GM23338 (cell line): ENCODE results near the gene KCNMA1. TPM values are rescaled to one million over a fixed set of nuclear protein-coding genes. Genes with fewer than 3 reads are reported as not detected.

Experiments used
- ATAC-seq: fragments of 200-7000 bp; cut with Tn5 transposase; 3 replicates; pipeline ENCODE4 v1.9.1; 2020
- DNase-seq: peaks from one replicate; pipeline ENCODE4 v3.0.0-alpha.2; 2015; ENCODE audit warnings: low spot score
- H2AFZ ChIP-seq: fragments of 200-600 bp; sonication (generic); 2 replicates; pipeline ENCODE4 v1.8.0; 2016; ENCODE audit warnings: antibody characterized with exemption, mild to moderate bottlenecking, moderate library complexity
- H3F3A ChIP-seq: fragments of 200-600 bp; sonication (generic); replicated peaks from 2 replicates; pipeline ENCODE4 v1.8.0; 2017; ENCODE audit warnings: antibody characterized with exemption, mixed run types, low read depth
- H3K27ac ChIP-seq: fragments of 200-600 bp; sonication (generic); 2 replicates; pipeline ENCODE4 v1.6.1; 2016; ENCODE audit warnings: low read depth
- H3K27me3 ChIP-seq: fragments of 200-600 bp; sonication (generic); 2 replicates; pipeline ENCODE4 v1.8.0; 2016; ENCODE audit warnings: mild to moderate bottlenecking, mixed run types, moderate library complexity; ENCODE audit not compliant: insufficient read depth
- H3K36me3 ChIP-seq: fragments of 200-600 bp; sonication (generic); 2 replicates; pipeline ENCODE4 v1.8.0; 2016; ENCODE audit warnings: mild to moderate bottlenecking; ENCODE audit not compliant: insufficient read depth
- H3K4me1 ChIP-seq: fragments of 200-600 bp; sonication (generic); 2 replicates; pipeline ENCODE4 v1.8.0; 2016; ENCODE audit warnings: mild to moderate bottlenecking, moderate library complexity; ENCODE audit not compliant: insufficient read depth
- H3K4me2 ChIP-seq: fragments of 200-600 bp; sonication (generic); 2 replicates; pipeline ENCODE4 v1.7.1; 2017; ENCODE audit warnings: mixed run types
- H3K4me3 ChIP-seq: fragments of 200-600 bp; sonication (generic); 2 replicates; pipeline ENCODE4 v1.6.1; 2016; ENCODE audit warnings: mixed run types
- H3K79me2 ChIP-seq: fragments of 200-600 bp; sonication (generic); replicated peaks from 2 replicates; pipeline ENCODE4 v1.8.0; 2017; ENCODE audit warnings: mild to moderate bottlenecking; ENCODE audit not compliant: insufficient read depth
- H3K9me2 ChIP-seq: fragments of 200-600 bp; sonication (generic); 2 replicates; pipeline ENCODE4 v1.8.0; 2017; ENCODE audit not compliant: insufficient read depth
- H4K20me1 ChIP-seq: fragments of 200-600 bp; sonication (generic); replicated peaks from 2 replicates; pipeline ENCODE4 v1.8.0; 2017; ENCODE audit warnings: mild to moderate bottlenecking; ENCODE audit not compliant: insufficient read depth
- H3K27ac Mint-ChIP-seq: 2 replicates; pipeline ENCODE4 v1.8.0; 2020; ENCODE audit warnings: inconsistent platforms, mild to moderate bottlenecking, moderate library complexity, mixed read lengths
- H3K27me3 Mint-ChIP-seq: 3 replicates; pipeline ENCODE4 v1.8.0; 2022; ENCODE audit warnings: low read depth, mild to moderate bottlenecking, moderate library complexity, mixed read lengths, inconsistent platforms; ENCODE audit not compliant: insufficient read depth, poor library complexity
- H3K36me3 Mint-ChIP-seq: 3 replicates; pipeline ENCODE4 v1.8.0; 2021; ENCODE audit warnings: low read depth, mild to moderate bottlenecking, inconsistent platforms, moderate library complexity, mixed read lengths
- H3K4me1 Mint-ChIP-seq: 3 replicates; pipeline ENCODE4 v1.8.0; 2020; ENCODE audit warnings: mild to moderate bottlenecking, inconsistent platforms, mixed read lengths
- H3K4me3 Mint-ChIP-seq: 3 replicates; pipeline ENCODE4 v1.8.0; 2021; ENCODE audit warnings: moderate library complexity, mild to moderate bottlenecking, inconsistent platforms, mixed read lengths
- H3K9me3 Mint-ChIP-seq: 3 replicates; pipeline ENCODE4 v1.8.0; 2020; ENCODE audit warnings: moderate library complexity, mild to moderate bottlenecking, inconsistent platforms, mixed read lengths
- EZH2 ChIP-seq: fragments of 200-600 bp; sonication (generic); IDR thresholded peaks from one replicate; pipeline ENCODE4 v1.8.0; 2017; ENCODE audit warnings: antibody characterized with exemption, mild to moderate bottlenecking, low read depth; ENCODE audit not compliant: unreplicated experiment
- EZH2phosphoT487 ChIP-seq: fragments of 200-600 bp; sonication (generic); IDR thresholded peaks from one replicate; pipeline ENCODE4 v1.8.1; 2018; ENCODE audit warnings: antibody characterized with exemption; ENCODE audit not compliant: unreplicated experiment
- JUNB ChIP-seq: IDR thresholded peaks from one replicate; pipeline ENCODE4 v1.6.1; 2016; ENCODE audit warnings: antibody characterized with exemption; ENCODE audit not compliant: unreplicated experiment
- NANOG ChIP-seq: IDR thresholded peaks from 2 replicates; pipeline ENCODE4 v1.6.1; 2016; ENCODE audit warnings: antibody characterized with exemption, borderline replicate concordance
- POLR2AphosphoS5 ChIP-seq: IDR thresholded peaks from 2 replicates; pipeline ENCODE4 v1.6.1; 2016; ENCODE audit warnings: antibody characterized with exemption, low read depth
- ZNF114 ChIP-seq: fragments of 250-450 bp; sonication (Bioruptor Pico); IDR thresholded peaks from 2 replicates; pipeline ENCODE4 v1.5.0; 2020; ENCODE audit warnings: mild to moderate bottlenecking, moderate library complexity
- polyA plus RNA-seq: library from polyadenylated mRNA; unstranded; fragments of >200 nt; fragmentation: Nextera tagmentation; extraction: Ambion mirVana; gene quantifications from 2 replicates; pipeline ENCODE4 v1.2.1, GENCODE V29; 2016
- total RNA-seq: library from RNA; depleted of rRNA; stranded (reverse); fragments of >200 nt; shearing (Covaris generic); gene quantifications from 2 replicates; pipeline ENCODE4 v1.2.3, GENCODE V29; 2014
- TF ChIP-seq, protein P1 (sequence below): fragments of 250-450 bp; sonication (Bioruptor Pico); IDR thresholded peaks from 2 replicates; pipeline ENCODE4 v1.5.0; 2020; ENCODE audit warnings: mild to moderate bottlenecking, moderate library complexity
- TF ChIP-seq, protein P2 (sequence below): IDR thresholded peaks from 2 replicates; pipeline ENCODE4 v1.6.1; 2016; ENCODE audit warnings: antibody characterized with exemption

Gene KCNMA1
- total and polyA plus RNA-seq, 2 experiments from 2014 or later = 8.2 to 9.0 TPM

DNA sequence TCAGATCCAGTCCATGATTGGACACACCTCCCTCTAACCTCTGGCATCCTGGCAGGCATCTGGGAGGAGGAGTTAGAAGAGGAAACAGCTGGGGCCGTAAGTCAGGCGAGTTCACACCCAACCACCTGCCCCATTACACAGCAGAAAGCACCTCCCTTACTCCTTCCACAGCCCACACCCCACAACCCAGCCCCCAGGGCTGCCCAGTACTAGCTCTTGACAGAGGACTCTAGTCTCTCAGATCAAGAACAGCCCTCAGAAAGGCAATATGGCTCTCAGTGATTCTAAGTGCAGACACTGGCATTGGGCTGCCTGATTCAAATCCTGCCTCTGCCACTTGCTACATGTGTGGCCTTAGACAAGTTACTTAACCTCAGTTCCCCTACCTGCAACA lies 34.1 kb downstream of the KCNMA1 start (continued):
- TF ChIP-seq, protein P1, sequence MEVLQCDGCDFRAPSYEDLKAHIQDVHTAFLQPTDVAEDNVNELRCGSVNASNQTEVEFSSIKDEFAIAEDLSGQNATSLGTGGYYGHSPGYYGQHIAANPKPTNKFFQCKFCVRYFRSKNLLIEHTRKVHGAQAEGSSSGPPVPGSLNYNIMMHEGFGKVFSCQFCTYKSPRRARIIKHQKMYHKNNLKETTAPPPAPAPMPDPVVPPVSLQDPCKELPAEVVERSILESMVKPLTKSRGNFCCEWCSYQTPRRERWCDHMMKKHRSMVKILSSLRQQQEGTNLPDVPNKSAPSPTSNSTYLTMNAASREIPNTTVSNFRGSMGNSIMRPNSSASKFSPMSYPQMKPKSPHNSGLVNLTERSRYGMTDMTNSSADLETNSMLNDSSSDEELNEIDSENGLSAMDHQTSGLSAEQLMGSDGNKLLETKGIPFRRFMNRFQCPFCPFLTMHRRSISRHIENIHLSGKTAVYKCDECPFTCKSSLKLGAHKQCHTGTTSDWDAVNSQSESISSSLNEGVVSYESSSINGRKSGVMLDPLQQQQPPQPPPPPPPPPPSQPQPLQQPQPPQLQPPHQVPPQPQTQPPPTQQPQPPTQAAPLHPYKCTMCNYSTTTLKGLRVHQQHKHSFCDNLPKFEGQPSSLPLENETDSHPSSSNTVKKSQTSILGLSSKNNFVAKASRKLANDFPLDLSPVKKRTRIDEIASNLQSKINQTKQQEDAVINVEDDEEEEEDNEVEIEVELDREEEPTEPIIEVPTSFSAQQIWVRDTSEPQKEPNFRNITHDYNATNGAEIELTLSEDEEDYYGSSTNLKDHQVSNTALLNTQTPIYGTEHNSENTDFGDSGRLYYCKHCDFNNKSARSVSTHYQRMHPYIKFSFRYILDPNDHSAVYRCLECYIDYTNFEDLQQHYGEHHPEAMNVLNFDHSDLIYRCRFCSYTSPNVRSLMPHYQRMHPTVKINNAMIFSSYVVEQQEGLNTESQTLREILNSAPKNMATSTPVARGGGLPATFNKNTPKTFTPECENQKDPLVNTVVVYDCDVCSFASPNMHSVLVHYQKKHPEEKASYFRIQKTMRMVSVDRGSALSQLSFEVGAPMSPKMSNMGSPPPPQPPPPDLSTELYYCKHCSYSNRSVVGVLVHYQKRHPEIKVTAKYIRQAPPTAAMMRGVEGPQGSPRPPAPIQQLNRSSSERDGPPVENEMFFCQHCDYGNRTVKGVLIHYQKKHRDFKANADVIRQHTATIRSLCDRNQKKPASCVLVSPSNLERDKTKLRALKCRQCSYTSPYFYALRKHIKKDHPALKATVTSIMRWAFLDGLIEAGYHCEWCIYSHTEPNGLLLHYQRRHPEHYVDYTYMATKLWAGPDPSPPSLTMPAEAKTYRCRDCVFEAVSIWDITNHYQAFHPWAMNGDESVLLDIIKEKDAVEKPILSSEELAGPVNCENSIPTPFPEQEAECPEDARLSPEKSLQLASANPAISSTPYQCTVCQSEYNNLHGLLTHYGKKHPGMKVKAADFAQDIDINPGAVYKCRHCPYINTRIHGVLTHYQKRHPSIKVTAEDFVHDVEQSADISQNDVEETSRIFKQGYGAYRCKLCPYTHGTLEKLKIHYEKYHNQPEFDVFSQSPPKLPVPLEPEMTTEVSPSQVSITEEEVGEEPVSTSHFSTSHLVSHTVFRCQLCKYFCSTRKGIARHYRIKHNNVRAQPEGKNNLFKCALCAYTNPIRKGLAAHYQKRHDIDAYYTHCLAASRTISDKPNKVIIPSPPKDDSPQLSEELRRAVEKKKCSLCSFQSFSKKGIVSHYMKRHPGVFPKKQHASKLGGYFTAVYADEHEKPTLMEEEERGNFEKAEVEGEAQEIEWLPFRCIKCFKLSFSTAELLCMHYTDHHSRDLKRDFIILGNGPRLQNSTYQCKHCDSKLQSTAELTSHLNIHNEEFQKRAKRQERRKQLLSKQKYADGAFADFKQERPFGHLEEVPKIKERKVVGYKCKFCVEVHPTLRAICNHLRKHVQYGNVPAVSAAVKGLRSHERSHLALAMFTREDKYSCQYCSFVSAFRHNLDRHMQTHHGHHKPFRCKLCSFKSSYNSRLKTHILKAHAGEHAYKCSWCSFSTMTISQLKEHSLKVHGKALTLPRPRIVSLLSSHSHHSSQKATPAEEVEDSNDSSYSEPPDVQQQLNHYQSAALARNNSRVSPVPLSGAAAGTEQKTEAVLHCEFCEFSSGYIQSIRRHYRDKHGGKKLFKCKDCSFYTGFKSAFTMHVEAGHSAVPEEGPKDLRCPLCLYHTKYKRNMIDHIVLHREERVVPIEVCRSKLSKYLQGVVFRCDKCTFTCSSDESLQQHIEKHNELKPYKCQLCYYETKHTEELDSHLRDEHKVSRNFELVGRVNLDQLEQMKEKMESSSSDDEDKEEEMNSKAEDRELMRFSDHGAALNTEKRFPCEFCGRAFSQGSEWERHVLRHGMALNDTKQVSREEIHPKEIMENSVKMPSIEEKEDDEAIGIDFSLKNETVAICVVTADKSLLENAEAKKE (CRISPR knock-in tag) = no peak
- TF ChIP-seq EZH2phosphoT487 (no peak), NANOG (no peak)
- TF ChIP-seq, protein P2, sequence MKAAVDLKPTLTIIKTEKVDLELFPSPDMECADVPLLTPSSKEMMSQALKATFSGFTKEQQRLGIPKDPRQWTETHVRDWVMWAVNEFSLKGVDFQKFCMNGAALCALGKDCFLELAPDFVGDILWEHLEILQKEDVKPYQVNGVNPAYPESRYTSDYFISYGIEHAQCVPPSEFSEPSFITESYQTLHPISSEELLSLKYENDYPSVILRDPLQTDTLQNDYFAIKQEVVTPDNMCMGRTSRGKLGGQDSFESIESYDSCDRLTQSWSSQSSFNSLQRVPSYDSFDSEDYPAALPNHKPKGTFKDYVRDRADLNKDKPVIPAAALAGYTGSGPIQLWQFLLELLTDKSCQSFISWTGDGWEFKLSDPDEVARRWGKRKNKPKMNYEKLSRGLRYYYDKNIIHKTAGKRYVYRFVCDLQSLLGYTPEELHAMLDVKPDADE = no peak

DNA sequence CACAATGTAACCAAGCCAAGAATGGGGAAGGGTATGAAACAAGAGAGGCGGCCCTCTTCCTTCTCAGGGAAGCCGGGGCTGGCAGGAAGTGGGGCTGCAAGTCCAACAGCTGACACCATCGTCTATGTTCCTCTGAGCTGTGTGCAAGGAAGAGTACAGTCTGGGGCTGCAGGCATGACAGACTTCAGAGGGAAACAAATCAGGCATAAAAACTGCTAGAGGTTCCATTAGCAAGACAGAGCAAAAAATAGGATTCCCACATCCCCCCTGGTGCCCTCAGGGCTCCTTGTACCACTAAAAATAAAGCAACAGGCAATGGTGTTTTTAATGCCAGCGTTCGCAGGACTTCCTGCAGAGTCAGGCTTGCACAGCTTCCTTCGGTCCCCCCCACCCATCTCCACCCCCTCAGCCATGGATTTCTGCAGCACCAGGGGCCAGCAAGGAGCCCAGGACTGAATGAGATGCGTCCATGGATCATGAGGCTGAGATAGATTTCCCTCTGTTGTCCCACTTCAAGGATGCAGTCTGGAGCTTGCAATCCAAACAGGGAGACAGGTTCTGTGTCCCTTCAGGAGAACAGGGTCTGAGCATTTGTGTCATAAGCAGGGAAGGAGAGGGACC lies 34.6 kb downstream of the KCNMA1 start:
- H3K79me2 ChIP-seq = no peaks in the 10 kb centered on the region
- no peak overlapping the region for H3K4me3 Mint-ChIP-seq
- 0 out of 2 replicates have a peak overlapping the region, but pooled peaks have one; percentile 26 for H3K4me2 ChIP-seq
- peaks cover 4% of the 10 kb centered on the region; the same call in 1 of the 2 replicates for H3K9me2 ChIP-seq
- no peaks in the 10 kb centered on the region for H3K9me3 Mint-ChIP-seq
- no peaks in the 10 kb centered on the region for H3K36me3 Mint-ChIP-seq
- ATAC-seq = no peak
- H3F3A ChIP-seq = no peaks in the 10 kb centered on the region
- H3K27me3 ChIP-seq = no peaks in the 10 kb centered on the region
- H3K36me3 ChIP-seq = no peaks in the 10 kb centered on the region
- DNase-seq = no peak
- H4K20me1 ChIP-seq = no peaks in the 10 kb centered on the region; the same call in 1 of the 2 replicates
- no peak overlapping the region for H2AFZ ChIP-seq
- H3K27ac ChIP-seq = no peak overlapping the region
- H3K4me1 ChIP-seq = peaks cover 8% of the 10 kb centered on the region; the same call in 1 of the 2 replicates
- no peak overlapping the region for H3K4me3 ChIP-seq
- peak overlapping the region; percentile 32; the same call in 1 of the 2 replicates for H3K27ac Mint-ChIP-seq
- peaks cover 5% of the 10 kb centered on the region for H3K27me3 Mint-ChIP-seq
- peaks cover 14% of the 10 kb centered on the region for H3K4me1 Mint-ChIP-seq
- TF ChIP-seq JUNB (no peak), ZNF114 (CRISPR knock-in tag) (no peak), EZH2phosphoT487 (no peak), POLR2AphosphoS5 (no peak), EZH2 (no peak)
- TF ChIP-seq, protein P1 (CRISPR knock-in tag) = no peak
